HG03575 (cell line): Measurements from ENCODE around the gene MYH16.
"Not testable (repeated sequence)": the region's sequence is repeated elsewhere in the genome, so short reads cannot be mapped to it uniquely, and the experiment has no call there.

Source experiments
- ATAC-seq: cut with Tn5 transposase; IDR thresholded peaks from one replicate; pipeline ENCODE4 v1.9.1; 2021; ENCODE audit not compliant: unreplicated experiment, insufficient number of reproducible peaks, low FRiP score; ENCODE audit errors: extremely low read depth

Gene MYH16

DNA sequence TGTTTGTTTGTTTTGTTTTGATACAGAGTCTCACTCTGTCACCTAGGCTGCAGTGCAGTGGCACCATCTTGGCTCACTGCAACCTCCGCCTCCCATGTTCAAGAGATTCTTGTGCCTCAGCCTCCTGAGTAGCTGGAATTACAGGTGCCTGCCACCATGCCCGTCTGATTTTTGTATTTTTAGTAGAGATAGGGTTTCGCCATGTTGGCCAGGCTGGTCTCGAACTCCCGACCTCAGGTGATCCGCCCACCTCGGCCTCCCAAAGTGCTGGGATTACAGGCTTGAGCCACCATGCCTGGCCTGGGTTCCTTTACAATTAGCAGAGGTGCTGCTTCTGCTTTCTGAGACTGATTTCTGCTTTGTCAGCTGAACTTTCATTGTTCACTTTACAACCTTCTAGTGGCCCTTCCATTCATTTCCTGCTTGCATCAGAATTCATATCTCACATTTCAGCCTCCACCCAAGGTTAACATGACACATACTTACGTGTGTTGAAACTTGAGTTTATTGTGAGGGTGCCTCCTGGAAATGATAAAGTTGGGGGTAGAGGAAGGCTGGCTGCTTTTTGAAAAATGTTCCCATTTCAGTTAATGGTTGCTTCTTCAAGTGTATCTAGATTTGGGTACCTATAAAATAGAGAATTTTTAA lies 57.8 kb downstream of the MYH16 start:
- not testable (repeated sequence) for ATAC-seq

DNA sequence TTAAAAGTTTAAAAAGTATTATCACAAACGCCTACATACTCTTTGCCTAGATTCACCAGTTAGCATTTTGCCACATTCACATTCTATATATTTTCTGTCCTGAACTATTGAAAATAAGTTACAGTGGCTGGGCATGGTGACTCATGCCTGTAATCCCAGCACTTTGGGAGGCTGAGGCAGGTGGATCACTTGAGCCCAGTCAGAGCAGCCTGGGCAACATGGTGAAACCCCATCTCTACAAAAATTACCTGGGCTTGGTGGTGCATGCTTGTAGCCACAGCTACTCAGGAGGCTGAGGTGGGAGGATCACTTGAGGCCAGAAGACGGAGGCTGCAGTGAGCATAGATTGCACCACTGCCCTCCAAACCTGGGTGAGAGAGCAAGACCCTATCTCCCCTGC lies 58.4 kb downstream of the MYH16 start:
- no peak for ATAC-seq

DNA sequence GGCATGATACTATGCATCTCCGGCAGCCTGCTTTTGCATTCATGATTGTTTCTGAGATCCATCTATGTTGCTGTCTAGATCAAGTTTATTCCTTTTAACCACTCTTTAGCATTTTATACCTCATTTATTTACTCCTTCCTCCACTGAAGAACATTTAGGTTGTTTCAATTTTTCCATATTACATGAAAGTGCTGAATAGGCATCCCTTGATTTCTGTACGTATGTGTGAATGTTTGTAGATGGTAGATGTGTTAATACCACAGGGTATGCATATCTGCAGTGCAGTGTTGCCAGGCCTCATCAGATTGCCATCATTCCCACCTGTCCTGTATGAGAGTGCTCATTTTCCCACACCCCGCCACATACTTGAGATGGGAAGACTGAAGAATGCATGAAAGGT lies 67.0 kb downstream of the MYH16 start:
- no peak for ATAC-seq

DNA sequence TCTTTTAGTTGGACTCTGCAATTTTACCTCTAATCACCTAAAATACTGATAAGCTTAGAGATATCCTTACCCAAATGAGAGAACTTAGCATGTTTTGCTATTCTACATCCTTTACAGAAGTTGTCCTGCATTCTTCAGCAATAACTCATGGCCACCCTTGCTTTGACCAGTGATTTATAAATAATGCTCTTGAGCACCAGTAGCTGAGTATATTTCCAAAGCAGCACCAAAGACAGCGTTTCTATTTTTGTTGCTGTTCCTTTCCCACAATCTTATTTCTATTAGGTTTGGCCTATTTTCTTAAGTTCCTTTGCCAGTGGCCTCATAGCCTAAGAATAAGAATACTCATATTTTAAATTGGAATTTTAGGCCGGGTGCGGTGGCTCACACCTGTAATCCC lies 68.0 kb downstream of the MYH16 start:
- no peak for ATAC-seq

DNA sequence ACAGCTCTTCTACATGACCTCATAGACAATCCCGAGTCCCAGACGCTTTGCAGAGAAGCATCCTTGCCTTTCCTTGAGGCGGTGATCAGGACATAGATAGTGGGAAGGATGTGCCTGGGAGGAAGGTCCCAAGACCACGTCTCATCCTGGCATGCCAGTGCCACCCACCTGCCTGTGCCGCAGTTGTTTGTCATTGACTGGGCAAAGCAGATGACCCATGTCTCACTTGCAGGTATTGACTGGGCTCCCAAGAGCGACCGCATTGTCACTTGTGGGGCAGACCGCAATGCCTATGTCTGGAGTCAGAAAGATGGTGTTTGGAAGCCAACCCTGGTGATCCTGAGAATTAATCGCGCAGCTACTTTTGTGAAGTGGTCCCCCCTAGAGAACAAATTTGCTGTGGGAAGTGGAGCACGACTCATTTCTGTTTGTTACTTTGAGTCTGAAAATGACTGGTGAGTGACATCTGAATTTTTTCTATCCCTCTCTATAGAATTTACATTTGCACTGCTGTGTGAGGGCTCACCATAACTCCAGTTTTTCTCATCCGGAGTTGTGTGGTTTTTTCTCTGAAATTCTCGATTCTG lies 71.5 kb downstream of the MYH16 start:
- no peak for ATAC-seq

DNA sequence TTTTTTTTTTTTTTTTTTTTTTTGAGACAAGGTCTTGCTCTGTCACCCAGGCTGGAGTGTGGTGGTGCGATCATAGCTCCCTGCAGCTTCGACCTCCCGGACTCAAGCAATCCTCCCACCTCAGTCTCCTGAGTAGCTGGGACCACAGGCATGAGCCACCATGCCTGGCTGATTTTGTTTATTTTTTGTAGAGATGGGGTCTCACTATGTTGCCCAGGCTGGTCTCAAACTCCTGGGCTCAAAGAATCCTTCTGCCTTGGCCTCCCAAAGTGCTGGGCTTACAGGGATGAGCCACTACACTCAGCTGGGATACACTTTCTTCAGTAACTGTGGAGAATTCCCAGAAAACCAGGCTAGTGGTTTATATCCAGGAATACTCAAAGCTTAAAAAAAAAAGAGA lies 78.0 kb downstream of the MYH16 start:
- not testable (repeated sequence) for ATAC-seq

DNA sequence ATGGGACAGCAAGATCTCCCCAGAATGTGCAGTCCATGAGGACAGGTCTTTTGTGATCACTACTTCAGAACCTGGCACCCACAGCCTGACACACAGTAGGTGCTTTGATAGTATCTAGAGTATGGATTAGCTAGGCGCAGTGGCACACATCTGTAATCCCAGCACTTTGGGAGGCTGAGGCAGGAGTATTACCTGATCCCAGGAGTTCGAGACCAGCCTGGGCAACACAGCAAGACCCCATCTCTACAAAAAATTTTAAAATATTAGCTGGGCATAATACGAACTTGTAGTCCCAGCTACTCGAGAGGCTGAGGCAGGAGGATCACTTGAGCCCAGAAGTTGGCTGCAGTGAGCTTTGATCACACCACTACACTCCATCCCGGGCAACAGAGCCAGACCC lies 79.6 kb downstream of the MYH16 start:
- no peak for ATAC-seq

DNA sequence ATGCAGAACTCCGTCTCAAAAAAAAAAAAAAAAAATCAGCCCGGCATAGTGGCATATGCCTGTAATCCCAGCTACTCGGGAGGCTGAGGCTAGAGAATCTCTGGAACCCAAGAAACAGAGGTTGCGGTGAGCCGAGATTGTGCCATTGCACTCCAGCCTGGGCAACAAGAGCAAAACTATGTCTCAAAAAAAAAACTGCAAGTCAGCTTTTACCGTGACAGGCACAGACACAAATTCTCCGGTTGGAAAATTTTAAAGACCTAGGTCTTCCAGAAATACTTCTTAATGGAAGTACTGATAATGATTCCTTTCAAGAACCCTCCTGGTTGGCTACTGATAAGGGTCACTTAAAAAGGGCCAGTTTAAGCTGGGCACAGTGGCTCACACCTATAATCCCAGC lies 82.5 kb downstream of the MYH16 start:
- ATAC-seq: no peak

DNA sequence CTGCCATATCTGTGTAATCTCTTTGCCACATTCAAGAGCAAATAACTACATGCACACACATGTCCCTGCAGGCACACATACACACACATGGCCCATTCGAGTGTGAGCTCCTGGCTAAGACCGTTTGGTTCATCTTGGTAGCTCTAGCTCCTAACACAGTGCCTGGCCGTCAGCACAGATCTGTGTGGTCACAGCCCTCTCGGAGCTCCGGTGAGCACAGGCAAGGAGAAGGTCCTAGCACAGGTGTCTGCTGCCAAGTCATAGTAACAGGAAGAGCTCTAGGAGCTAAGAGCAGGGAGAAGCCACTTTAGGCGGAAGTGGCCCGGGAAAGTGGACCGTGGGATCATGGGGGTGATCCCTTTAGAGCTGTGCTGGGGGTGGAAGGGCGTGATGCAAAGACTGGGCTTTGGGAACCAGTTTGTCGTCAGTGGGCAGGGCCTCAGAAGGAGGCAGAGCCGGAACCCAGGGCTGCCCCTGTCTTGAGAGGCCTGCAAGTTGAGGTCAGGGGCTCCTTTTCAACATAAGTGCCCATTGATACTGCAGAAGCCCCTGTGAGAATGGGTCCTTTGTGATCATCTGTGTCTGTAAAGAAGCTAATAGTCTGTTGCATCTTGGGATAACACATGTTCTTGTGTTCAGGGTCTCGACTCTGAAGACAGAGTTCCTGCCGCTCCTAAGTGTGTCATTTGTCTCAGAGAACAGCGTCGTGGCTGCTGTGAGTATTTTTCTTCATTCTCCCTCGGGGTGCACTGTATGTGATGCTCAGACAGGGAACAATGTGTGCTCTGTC lies 85.3 kb downstream of the MYH16 start:
- ATAC-seq: no peak

DNA sequence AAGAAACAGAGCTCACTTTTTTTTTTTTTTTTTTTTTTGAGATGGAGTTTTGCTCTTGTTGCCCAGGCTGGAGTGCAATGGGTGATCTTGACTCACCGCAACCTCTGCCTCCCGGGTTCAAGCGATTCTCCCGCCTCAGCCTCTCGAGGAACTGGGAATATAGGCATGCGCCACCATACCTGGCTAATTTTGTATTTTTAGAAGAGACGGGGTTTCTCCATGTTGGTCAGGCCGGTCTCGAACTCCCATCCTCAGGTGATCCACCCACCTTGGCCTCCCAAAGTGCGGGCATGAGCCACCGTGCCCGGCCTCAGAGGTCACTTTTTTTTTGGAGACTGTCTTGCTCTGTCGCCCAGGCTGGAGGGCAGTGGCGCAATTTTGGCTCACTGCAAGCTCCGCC lies 85.9 kb downstream of the MYH16 start:
- ATAC-seq: not testable (repeated sequence)

DNA sequence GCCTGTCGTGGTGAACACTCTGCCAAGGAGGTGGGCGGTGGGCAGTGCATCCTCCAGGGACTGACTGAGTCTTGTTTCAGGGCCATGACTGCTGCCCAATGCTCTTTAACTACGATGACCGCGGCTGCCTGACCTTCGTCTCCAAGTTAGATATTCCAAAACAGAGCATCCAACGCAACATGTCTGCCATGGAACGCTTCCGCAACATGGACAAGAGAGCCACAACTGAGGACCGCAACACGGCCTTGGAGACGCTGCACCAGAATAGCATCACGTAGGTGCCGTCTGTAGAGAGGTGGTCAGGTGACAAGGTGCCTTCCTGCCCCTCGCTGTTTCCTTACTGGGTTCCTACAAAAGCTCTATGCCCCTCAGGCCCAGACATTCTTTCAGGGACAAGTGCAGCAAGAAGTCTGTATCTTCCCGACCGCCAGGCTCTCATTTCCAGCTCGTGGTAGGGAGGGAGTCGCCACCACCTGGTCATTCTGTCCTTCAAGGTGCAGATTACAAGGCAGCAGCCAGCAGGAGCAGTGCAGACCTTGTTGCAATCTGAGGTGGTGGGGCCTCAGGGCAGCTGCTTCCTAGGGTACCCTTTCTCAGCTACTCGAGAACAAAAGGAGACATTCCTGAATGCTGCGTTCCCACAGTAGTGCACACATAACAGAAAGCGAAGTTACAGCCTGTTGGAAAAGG lies 87.0 kb downstream of the MYH16 start:
- no peak for ATAC-seq
